ENCODE data around the gene KLHL26. TPM values are rescaled to one million over a fixed set of nuclear protein-coding genes. Genes with fewer than 3 reads are reported as not detected.

KLHL26 gene
- total and polyA plus RNA-seq, 2 of the 4 experiments (the other 2 are of a cell fraction), result 2.2 to 4.7 TPM

DNA sequence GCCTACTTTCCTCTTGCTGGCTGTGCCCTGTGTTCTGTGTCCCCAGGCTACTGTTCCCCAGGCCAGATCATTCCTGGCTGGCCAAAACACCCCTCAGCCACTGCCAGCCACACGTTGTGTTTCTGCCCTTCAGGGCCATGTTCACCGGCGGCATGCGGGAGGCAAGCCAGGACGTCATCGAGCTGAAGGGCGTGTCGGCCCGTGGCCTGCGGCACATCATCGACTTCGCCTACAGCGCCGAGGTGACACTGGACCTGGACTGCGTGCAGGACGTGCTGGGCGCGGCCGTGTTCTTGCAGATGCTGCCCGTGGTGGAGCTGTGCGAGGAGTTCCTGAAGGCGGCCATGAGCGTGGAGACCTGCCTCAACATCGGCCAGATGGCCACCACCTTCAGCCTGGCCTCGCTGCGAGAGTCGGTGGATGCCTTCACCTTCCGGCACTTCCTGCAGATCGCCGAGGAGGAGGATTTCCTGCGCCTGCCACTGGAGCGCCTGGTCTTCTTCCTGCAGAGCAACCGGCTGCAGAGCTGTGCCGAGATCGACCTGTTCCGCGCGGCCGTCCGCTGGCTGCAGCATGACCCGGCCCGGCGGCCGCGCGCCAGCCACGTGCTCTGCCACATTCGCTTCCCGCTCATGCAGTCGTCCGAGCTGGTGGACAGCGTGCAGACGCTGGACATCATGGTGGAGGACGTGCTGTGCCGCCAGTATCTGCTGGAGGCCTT lies 30.9 kb downstream of the KLHL26 start:
- Histone ChIP-seq H3K27ac (ENCODE audit: insufficient read depth, low read length) (no peak overlapping the region), H2AFZ (replicated peaks; ENCODE audit: low read length, poor library complexity) (no peak overlapping the region), H3K23ac (ENCODE audit: low read depth, low read length) (no peak overlapping the region), H3K18ac (ENCODE audit: low read depth, low read length) (no peak overlapping the region), H3K27me3 (ENCODE audit: control insufficient read depth, insufficient read depth, low read length) (no peaks in the 10 kb centered on the region), H2BK15ac (ENCODE audit: low read depth, low read length) (no peak overlapping the region), H4K20me1 (ENCODE audit: insufficient read depth, low read length) (peaks cover 8% of the 10 kb centered on the region; the same call in 1 of the 2 replicates), H2BK120ac (ENCODE audit: low read depth, low read length) (no peak overlapping the region), H3K14ac (replicated peaks; ENCODE audit: low read depth, low read length) (no peak overlapping the region), H3K9ac (ENCODE audit: low read depth, low read length) (no peak overlapping the region), H4K91ac (ENCODE audit: insufficient read depth, low read depth, low read length) (no peak overlapping the region), H3K9me3 (ENCODE audit: control insufficient read depth, insufficient read depth, low read length) (no peaks in the 10 kb centered on the region), H3K56ac (ENCODE audit: extremely low read depth, insufficient read depth, low read length) (no peak overlapping the region), H3K4ac (ENCODE audit: low read depth, low read length) (no peak overlapping the region), H3K4me3 (ENCODE audit: insufficient read depth, low read depth, low read length) (no peak overlapping the region), H4K8ac (ENCODE audit: low read depth in 2 of 2, low read length in 2 of 2) (no peak overlapping the region), H3K79me1 (ENCODE audit: low read depth in 1 of 2, low read length in 2 of 2) (peaks cover 11 to 18% of the 10 kb centered on the region in 2 experiments; a peak in 3 of 4 replicates), H3K36me3 (ENCODE audit: control insufficient read depth, insufficient read depth, low read length) (peaks cover 26% of the 10 kb centered on the region), H4K5ac (ENCODE audit: low read depth, low read length) (no peak overlapping the region), H2AK9ac (replicated peaks; ENCODE audit: low read depth, low read length, poor library complexity) (peak overlapping the region; percentile 50), H2BK20ac (ENCODE audit: low read depth, low read length) (no peak overlapping the region), H3K4me2 (ENCODE audit: low read depth, low read length) (no peak overlapping the region), H2BK5ac (ENCODE audit: low read depth, low read length, poor library complexity, severe bottlenecking) (no peak overlapping the region), H2AK5ac (ENCODE audit: low read depth, low read length) (no peak overlapping the region), H3K9me1 (ENCODE audit: insufficient read depth, low read length) (peaks cover 7% of the 10 kb centered on the region), H3K4me1 (ENCODE audit: control insufficient read depth, insufficient read depth, low read length) (peaks cover 18% of the 10 kb centered on the region)
- DNase-seq, result no peak
- CTCF ChIA-PET, result no interaction called here
- ATAC-seq (ENCODE audit: low read depth), result no peak
- BruUV-seq (replicated peaks), result no TSS peak
- WGBS, 2 experiments (ENCODE audit: extremely low coverage in 2 of 2, insufficient read length in 1 of 2), result 96% methylated on average over 46 of the region's 55 CpGs; no CpG with 5 or more reads in 1 of the 2 experiments
- POLR2A ChIA-PET (ENCODE audit: unreplicated experiment), result no interaction called here
- in situ Hi-C loops (cut with MboI; ENCODE audit: low sequenced_read_pairs) (no loop called here), dilution Hi-C loops (cut with HindIII; ENCODE audit: low sequenced_read_pairs, unreplicated experiment) (no loop called here), intact Hi-C loops (cut with micrococcal nuclease) (no loop called here)
- TF ChIP-seq BHLHE40 (IDR thresholded peaks at IDR 0.05; ENCODE audit: low read depth, low read length) (no peak), RFX5 (IDR thresholded peaks at IDR 0.05; ENCODE audit: low read depth, low read length) (no peak)
- TF ChIP-seq, protein P1, sequence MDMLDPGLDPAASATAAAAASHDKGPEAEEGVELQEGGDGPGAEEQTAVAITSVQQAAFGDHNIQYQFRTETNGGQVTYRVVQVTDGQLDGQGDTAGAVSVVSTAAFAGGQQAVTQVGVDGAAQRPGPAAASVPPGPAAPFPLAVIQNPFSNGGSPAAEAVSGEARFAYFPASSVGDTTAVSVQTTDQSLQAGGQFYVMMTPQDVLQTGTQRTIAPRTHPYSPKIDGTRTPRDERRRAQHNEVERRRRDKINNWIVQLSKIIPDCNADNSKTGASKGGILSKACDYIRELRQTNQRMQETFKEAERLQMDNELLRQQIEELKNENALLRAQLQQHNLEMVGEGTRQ (IDR thresholded peaks at IDR 0.05; ENCODE audit: low read depth, low read length), result no peak

Data from IMR-90 (cell line).